SW480 (cell line): ENCODE measurements around the gene TMEM258.

ENCODE experiments used
- DNase-seq: peaks from one replicate; pipeline ENCODE4 v3.0.0-alpha.2; 2016; ENCODE audit warnings: low spot score

TMEM258 gene

DNA sequence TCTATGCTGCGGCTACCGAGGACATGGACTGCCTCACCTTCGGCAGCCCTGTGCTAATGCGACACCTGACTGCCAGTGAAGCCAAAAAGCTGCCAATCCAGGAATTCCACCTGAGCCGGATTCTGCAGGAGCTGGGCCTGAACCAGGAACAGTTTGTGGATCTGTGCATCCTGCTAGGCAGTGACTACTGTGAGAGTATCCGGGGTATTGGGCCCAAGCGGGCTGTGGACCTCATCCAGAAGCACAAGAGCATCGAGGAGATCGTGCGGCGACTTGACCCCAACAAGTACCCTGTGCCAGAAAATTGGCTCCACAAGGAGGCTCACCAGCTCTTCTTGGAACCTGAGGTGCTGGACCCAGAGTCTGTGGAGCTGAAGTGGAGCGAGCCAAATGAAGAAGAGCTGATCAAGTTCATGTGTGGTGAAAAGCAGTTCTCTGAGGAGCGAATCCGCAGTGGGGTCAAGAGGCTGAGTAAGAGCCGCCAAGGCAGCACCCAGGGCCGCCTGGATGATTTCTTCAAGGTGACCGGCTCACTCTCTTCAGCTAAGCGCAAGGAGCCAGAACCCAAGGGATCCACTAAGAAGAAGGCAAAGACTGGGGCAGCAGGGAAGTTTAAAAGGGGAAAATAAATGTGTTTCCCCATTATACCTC is 3.6 kb upstream of the TMEM258 start:
- DNase-seq: no peak

- DNase-seq: no peak
Measured at GRCh38 chr11:61795459-61795858, 3.1 kb upstream of the TMEM258 start.

- no peak for DNase-seq
Measured at GRCh38 chr11:61794579-61794978, 2.2 kb upstream of the TMEM258 start.

- DNase-seq: no peak
Measured at GRCh38 chr11:61793829-61794204, 1.4 kb upstream of the TMEM258 start.

DNA sequence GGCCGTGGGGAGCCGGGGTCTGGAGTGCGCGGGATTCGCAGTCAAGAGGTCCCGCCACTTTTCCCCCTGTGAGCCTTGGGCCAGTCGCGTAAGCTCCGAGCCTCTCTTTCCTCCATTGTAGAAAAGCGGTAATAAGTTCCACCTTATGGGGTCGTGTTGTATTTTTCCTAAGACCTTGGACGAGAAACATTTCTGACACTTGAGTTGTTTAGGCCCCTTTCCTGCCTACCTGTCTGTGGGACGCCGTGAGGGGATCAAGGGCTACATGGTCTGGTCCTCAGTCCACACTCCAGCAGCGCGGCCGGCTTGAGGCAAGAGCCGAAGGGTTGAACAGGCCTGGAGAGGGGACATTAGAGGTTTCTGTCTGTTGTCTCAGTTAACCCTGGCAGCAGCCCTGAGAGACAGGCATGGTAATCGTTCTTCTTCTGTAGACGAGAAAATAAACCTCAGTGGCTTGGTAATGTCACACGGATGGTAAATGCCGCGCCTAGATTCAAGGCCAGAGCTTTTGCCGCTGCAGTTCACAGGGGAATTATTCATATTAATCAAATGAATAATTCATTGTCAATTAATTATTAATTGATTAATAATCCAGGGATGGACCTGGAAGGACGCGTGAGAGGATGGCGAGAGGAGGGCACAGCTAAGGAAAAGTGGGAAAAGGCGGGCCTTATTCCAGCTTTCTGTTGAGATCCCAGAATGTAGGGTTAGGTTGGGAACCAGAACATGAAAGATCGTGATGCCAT is 857 bp upstream of the TMEM258 start:
- DNase-seq: no peak

GRCh38 chr11:61791737-61792309 is 576 bp downstream of the TMEM258 start:
- DNase-seq: peak; percentile 88

- DNase-seq: peak; percentile 69
Measured at GRCh38 chr11:61787928-61788491, 4.4 kb downstream of the TMEM258 start.

GRCh38 chr11:61785837-61786402 is 6.5 kb downstream of the TMEM258 start:
- no peak for DNase-seq

DNA sequence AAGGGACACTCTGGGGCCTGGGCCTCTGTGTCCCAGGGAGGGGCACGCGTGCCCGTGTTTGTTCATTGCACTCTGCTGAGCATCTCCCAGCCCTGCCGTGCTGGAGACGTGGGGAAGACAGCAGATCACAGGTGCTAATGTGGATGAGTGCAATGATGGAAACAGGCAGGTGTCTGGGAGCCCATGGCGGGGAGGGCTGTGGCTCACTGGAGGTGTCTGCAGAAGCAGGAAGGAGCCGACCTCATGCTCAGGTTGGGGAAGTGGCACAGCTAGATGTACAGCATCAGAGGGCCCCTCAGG is 7.9 kb downstream of the TMEM258 start:
- DNase-seq: no peak

DNA sequence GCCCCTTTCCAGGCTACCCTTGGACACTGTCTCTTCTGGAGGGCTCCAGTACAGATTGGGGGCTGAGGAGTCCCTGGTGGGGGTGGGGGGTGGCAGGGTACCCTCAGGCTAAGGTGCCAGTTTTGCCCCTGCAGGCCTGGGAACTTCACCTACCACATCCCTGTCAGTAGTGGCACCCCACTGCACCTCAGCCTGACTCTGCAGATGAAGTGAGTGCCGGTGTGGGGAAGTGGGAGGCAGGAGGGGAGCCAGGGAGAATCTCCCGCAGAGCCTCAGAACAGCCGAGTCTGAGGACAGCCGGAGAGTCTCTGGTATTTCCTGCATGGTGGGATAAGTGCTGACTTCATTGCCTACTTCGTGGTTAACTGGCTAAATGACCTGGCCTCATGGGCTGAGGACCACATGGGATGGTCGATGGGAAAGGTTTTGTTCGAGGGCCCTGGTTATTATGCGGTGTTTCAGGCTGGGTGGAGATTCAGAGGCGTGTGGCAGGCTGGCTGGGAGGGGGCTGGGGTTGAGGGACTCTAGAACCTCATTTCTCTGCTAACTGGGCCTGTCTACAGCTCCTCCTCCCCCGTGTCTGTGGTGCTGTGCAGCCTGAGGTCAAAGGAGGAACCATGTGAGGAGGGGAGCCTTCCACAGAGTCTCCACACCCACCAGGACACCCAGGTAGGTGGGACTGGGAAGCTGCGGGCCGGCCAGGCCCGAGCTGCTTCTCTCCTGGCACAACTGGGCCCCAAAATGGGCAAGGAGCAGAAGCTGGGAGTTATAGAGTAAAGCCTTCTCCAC is 8.5 kb downstream of the TMEM258 start:
- DNase-seq: no peak

DNA sequence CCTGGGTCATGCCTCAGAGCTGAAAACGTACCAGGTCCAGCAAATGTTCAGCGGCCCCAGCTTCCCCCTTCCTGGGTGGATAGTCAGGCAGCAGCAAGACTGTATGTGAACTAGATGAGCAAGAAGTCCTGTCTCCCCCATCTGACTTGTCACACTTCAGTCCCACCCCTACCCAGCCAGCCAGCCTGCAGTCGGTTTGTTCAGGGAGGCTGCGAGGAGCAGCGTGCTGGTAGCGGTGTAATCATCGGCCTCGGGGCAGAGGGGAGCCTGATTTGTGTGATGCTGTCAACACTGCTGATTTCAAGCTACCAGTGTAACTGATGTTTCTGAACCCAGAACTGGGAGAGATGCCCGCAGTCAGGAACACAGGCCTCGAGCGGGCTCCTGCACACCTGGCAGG is 9.6 kb downstream of the TMEM258 start:
- no peak for DNase-seq

- DNase-seq: no peak
Measured at GRCh38 chr11:61782299-61782698, 10.1 kb downstream of the TMEM258 start.

DNA sequence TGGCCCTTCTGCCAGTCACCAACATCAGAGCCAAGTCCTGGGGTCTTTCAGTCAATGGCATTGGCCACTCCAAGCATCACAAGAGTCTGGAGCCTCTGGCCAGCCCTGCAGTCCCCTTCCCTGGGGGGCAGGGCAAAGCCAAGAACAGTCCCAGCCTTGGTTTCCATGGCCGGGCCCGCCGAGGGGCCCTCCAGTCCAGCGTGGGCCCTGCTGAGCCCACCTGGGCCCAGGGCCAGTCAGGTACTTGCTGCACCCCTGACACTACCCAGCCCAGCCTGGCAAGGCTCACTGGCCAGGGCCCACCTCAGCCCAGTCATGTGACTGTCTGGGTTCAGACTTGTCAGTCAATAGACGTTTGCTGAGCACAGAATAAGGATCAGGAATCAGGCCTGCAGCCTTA is 10.8 kb downstream of the TMEM258 start:
- no peak for DNase-seq

DNA sequence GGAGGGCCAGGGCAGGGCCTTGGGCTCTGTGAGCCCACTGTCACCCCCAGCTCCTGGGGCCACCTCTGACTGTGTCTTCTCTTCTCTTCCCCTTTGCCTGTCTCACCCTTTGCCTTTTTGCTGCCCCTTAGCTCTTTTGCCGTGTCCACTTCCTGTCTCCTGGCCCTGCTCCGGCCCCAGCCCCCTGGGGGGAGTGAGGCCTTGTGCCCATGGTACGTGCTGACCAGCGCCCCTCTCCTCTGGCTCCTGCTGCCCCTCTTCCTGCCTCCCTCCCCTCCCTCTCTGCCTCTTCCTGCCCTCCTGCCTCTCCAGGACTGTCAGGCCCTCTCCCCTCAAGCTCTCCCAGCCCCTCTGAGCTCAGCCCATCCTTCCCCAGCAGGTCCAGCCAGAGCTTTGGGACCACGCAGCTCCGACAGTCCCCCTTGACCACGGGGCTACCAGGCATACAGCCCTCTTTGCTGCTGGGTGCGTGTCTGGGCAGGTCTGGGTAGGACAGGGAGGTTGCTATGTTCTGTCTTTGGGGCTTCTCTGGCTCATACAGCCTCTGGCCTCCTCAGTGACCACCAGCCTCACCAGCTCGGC is 11.7 kb downstream of the TMEM258 start:
- no peak for DNase-seq

GRCh38 chr11:61779666-61780525 is 12.5 kb downstream of the TMEM258 start:
- DNase-seq: no peak

DNA sequence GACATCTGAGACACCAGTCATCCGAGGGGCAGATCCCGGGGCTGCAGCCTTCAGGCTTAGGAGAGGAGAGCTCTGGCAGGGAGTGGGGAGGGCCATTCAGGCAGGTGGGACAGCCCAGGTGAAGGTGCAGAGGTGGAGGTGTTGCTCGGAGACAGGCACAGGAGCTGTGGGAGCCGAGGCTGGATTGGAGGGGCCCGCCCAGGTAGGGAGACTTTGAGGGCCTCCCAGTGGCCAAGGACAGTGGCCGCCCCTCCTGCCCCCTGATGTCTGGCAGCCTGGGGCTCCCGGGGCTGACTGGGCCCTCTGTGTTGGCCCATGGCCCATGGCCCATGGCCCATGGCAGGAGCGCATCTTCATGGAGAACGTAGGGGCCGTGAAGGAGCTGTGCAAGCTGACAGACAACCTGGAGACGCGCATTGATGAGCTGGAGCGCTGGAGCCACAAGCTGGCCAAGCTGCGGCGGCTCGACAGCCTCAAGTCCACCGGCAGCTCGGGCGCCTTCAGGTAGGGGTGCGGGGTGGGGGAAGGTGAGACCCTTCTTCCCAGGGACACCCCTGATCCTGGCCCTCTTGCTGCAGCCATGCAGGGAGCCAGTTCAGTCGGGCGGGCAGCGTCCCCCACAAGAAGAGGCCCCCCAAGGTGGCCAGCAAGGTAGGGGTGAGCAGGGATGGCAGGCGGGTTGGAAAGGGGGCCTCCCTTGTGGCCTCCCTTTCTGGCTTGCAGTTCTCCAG is 13.3 kb downstream of the TMEM258 start:
- DNase-seq: no peak

GRCh38 chr11:61778357-61778886 is 14.0 kb downstream of the TMEM258 start:
- no peak for DNase-seq

DNA sequence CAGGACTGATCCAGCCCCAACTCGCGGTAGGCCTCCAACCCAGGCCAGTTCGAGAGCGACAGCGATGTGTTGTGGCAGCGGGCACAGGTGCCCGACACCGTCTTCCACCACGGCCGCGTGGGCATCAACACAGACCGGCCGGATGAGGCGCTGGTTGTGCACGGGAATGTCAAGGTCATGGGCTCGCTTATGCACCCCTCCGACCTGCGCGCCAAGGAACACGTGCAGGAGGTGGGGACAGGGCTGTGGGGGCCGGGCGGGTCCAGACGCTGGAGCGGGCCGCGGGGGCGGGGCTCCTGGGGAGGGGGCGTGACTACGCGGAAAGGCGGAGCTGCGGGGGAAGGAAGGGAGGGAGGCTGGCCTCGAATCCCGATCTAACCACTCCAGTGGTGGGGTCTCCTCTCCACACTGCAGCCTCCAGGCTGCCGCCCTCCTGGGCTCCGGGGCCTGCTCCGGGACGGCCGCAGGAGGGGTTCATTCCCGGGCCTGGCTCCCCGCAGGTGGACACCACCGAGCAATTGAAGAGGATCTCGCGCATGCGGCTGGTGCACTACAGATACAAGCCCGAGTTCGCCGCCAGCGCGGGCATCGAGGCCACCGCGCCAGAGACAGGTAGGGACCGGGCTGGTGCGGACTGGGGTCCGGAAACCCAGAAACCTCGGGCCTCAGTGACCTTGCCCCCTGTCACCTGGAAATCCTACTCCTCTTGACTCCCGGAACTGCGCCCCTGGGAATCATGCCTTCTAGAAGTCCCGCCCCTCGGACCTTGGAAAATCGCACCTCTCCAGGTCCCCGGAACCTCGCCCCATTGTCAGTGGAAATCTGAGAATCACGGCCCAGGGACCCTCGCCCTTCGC is 14.9 kb downstream of the TMEM258 start:
- no peak for DNase-seq

- DNase-seq: peak; percentile 49
Measured at GRCh38 chr11:61776561-61777075, 15.8 kb downstream of the TMEM258 start.
